Activated T-helper 1 cell treated with Interleukin-2 at 50 U/mL for 16 hours (primary cell): Measurements from ENCODE around the gene MSH4.
"Not testable (repeated sequence)": the region's sequence is repeated elsewhere in the genome, so short reads cannot be mapped to it uniquely, and the experiment has no call there.

ENCODE experiments used
- DNase-seq: peaks from one replicate; pipeline ENCODE4 v3.0.0-alpha.2; 2020; ENCODE audit warnings: low read depth

MSH4 gene

DNA sequence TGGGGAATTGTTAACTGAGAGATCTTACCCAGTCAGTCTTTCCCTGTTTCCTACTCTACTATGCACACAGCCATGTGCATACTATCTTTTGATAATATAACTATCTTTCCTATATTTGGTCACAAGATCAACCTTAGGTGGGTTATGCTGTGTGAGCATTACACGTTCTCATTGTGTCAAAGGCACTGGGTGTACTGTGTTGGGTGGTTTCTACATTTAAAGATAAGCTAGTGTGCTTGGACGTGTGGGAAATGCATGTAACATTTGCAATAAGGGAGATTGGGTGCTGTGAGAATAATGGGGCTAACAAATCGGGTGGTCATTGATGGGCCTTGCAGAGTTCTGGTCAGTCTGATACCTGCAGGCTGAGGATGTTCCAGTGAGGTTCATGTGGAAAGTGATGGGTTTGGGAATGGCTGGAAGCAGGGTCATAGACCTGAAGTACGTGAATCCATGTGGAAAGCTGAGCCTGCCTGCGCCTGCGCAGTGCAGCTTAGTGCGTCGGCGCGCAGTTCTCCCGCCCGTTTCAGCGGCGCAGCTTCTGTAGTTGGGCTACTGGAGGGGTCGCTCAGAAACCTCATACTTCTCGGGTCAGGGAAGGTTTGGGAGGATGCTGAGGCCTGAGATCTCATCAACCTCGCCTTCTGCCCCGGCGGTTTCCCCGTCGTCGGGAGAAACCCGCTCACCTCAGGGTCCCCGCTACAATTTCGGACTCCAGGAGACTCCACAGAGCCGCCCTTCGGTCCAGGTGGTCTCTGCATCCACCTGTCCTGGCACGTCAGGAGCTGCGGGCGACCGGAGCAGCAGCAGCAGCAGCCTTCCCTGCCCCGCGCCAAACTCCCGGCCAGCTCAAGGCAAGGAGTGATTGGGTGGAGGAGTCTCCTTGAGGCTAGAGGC, at the start of gene MSH4:
Gene MSH4, plus strand, starts transcription at position 507 of the 897 bp plus-strand sequence. Its CDS starts 104 bp downstream, at position 611.
- DNase-seq = no peak

DNA sequence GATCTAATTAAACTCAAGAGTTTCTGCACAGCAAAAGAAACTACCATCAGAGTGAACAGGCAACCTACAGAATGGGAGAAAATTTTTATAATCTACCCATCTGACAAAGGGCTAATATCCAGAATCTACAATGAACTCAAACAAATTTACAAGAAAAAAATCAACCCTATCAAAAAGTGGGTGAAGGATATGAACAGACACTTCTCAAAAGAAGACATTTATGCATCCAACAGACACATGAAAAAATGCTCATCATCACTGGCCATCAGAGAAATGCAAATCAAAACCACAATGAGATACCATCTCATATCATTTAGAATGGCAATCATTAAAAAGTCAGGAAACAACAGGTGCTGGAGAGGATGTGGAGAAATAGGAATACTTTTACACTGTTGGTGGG, 39.5 kb upstream of the MSH4 start:
- DNase-seq = not testable (repeated sequence)

DNA sequence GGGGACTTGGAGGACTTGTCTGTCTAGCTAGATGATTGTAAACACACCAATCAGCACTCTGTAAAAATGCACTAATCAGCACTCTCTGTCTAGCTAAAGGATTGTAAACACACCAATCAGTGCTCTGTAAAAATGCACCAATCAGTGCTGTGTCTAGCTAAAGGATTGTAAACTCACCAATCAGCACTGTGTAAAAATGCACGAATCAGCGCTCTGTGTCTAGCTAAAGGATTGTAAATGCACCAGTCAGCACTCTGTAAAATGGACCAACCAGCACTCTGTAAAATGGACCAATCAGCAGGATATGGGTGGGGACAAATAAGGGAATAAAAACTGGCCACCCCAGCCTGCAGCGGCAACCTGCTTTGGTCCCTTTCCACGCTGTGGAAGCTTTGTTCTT, 38.1 kb upstream of the MSH4 start:
- DNase-seq = not testable (repeated sequence)

DNA sequence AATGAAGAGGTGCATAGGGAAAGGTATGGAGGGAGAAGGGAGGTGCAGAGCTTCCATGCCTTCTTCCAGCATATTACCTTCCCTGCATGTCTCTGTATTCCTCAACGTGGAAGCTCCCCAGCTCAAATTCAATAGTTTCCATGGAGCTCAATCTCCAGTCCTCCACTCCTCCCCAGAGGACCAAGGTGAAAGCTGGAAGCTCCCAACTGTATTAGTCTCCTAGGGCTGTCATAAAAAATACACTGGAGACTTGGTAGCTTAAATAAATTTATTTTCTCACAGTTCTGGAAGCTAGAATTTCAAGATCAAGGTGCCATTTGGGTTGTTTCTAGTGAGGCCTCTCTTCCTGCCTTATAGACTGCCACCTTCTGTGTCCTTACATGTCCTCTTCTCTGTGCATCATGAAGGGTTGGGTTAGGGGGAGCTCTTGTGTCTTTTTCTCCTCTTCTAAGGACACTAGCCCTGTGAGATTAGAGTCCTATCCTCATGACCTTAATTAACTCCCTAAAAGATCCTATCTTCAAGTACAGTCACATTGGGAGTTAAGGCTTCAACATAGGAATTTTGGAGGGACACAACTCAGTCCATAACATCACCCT, 32.5 kb upstream of the MSH4 start:
- DNase-seq = no peak

DNA sequence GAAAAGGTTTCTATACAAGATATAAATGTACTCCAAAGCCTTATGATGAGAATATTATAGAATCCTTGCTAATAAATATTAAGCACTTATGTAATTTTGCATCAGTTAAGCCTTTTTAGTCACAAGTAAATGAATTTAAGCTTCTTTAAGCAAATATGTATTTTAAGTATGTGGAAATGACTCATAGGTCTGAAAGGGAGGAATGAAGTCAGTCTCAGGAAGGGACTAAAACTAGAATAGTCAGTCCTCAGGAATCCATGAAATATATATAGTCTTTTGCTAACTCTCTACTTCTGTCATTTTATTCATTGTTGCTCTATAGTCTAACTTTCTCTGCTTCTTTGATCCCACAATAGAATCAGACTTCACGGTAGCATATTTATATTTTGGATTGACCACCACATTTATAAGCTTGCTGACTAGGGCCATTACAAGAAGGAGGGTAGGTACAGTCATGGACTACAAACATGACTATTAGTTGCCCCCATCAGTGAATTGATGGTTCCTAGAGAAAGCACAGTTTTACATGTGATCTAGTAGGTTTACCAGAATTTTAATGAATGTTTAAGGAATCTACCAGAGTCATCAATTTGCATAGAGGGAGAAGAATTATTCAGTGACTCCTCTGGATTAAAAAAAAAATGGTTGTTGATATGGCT, 30.9 kb upstream of the MSH4 start:
- DNase-seq = no peak

DNA sequence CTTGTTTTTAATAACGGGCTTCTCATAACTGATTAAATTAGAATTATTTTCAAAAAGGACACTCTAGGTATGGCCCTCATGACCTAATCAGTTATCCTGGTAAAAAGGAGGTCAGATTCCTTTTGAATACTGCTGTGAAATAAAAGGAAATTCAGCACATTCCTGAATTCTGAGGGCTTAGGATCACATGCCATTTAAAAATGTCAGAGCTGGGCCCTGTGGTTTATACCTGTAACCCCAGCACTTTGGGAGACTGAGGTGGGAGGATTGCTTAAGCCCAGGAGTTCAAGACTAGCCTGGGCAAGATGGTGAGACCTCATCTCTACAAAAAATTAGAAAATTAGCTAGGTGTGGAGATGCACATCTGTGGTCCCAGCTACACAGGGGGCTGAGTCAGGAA, 28.7 kb upstream of the MSH4 start:
- no peak for DNase-seq

DNA sequence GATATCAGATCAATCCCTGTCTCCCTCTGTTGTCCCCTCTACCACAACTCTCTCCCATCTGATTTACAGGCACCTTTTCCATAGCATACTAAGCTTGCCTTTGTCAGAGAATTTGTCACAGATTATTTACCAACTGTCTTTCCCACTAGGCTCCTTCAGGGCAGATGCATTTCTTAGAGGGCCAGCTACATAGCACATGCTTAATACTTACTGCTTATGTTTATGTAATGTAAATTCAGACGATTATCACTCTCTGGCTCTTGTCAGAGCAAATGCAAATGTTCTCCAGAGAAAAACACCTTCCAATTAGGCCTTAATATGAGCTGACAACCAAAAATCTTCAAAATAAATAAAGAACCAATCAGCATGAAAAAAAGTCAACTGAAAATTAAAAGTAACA, 25.9 kb upstream of the MSH4 start:
- DNase-seq = no peak

DNA sequence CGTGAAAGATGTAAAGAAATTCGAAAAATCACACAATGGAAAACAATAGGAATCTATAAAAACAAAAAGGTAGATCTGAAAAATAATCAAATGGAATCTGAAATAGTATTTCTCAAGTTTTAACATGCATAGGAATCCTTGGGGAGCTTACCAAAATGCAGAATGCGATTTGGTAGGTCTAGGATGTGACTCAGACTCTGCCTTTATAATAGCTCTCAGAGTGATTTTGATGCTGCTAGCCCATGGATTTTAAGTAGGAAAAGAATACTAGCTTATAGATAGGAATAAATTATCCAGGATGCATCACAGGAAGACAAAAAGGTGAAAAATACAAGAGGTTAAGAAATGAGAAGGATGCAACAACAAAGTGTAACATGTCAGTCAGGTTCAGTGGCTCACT, 24.7 kb upstream of the MSH4 start:
- no peak for DNase-seq

DNA sequence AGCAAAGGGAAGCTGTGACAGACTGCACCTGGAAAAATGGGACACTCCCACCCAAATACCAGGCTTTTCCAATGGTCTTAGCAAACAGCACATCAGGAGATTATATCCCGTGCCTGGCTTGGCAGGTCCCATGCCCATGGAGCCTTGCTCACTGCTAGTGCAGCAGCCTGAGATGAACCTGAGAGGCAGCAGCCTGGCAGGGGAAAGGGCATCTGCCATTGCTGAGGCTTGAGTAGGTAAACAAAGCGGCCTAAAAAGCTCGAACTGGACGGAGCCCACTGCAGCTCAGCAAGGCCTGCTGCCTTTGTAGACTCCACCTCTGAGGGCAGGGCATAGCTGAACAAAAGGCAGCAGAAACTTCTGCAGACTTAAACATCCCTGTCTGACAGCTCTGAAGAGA, 18.9 kb upstream of the MSH4 start:
- not testable (repeated sequence) for DNase-seq

DNA sequence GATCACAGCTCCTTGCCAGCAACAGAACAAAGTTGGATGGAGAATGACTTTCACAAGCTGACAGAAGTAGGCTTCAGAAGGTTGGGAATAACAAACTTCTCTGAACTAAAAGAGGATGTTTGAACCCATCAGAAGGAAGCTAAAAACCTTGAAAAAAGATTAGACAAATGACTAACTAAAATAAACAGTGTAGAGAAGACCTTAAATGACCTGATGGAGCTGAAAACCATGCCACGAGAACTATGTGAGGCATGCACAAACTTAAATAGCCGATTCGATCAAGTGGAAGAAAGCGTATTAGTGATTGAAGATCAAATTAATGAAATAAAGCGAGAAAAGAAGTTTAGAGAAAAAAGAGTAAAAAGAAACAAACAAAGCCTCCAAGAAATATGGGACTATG, 18.0 kb upstream of the MSH4 start:
- not testable (repeated sequence) for DNase-seq

DNA sequence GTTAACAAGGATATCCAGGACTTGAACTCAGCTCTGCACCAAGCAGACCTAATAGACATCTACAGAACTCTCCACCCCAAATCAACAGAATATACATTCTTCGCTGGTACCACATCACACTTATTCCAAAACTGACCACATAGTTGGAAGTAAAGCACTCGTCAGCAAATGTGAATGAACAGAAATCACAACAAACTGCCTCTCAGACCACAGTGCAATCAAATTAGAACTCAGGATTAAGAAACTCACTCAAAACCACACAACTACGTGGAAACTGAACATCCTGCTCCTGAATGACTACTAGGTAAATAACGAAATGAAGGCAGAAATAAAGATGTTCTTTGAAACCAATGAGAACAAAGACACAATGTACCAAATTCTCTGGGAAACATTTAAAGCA, 16.5 kb upstream of the MSH4 start:
- DNase-seq = not testable (repeated sequence)

DNA sequence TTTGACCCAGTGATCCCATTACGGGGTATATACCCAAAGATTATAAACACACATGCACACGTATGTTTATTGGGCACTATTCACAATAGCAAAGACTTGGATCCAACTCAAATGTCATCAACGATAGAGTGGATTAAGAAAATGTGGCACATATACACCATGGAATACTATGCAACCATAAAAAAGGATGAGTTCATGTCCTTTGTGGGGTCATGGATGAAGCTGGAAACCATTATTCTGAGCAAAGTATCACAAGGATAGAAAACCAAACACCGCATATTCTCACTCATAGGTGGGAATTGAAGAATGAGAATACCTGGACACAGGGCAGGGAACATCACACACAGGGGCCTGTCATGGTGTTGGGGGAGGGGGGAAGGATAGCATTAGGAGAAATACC, 12.8 kb upstream of the MSH4 start:
- DNase-seq = not testable (repeated sequence)

DNA sequence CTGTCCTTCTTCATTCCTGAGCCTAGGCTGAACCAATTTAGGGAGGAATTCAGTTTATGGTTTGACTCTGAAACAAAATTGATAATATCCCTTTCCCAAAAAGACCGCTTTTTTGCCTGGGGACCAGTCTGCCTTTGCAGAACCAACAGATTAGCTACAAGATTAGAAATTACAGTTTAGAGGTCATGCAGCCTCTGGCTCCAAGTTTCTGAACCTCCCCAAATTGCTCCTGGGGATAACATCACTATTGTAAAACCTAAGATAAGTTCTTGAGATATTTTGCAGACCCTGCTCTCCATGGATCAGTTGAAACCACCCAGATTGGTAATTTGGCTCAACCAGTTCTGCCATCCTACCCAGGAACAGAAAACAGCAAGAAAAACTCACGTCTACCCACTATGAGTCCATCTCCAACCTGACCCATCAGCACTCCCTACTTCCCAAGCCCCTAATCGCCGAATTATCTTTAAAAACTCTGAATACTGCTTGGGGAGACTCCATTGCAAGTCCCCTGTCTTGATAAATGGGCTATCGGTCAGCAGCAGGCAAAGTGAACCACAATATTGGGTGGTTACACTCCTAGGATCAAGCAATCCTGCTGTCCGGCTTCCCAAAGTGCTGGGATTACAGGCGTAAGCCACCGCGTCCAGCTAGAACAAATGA, 11.2 kb upstream of the MSH4 start:
- no peak for DNase-seq

DNA sequence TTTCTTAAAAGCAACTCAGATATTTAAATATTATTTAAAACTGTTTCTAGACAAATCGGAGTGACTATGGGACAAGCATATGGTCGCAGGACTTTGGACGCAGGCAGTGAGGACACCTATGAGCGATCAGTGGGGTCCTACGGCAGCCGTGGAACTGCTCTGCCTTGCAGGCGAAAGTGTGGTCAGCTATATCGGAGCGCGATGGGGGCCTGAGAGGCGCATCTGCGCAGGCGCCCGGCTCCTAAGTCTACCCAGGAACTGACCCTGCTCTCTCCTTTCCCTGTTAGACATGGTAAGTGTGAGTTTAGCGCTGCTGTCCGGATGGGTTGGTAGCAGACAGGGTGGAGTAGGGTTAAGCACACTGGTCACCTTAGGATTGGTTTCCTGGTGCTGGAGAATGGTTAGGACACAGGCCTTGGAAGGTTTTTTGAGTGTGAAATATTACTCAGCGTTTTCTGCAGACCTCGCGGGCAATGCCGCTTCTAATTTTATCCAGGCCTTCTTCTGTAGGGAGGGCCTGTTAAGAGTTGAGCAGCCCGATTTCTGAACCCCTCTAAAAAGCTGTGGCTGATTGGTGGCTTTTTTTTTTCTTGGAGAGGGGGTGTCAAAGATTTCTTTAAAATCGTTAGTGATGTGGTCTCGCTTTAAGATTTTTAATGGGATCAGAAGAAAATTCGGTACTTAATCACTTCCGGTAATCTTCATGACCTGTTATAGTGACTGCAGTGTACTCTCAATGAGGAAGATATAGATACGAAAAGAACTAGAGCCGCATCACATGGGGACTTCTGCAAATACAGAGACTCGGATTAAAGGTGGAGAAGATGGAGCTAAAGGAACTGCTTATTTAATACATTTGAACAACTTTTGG, 10.5 kb upstream of the MSH4 start, which contains the start of gene RABGGTB:
Gene RABGGTB, plus strand, starts transcription at position 274 of the 871 bp plus-strand sequence. Its CDS starts 16 bp downstream, at position 290.
- peak; percentile 88 for DNase-seq

DNA sequence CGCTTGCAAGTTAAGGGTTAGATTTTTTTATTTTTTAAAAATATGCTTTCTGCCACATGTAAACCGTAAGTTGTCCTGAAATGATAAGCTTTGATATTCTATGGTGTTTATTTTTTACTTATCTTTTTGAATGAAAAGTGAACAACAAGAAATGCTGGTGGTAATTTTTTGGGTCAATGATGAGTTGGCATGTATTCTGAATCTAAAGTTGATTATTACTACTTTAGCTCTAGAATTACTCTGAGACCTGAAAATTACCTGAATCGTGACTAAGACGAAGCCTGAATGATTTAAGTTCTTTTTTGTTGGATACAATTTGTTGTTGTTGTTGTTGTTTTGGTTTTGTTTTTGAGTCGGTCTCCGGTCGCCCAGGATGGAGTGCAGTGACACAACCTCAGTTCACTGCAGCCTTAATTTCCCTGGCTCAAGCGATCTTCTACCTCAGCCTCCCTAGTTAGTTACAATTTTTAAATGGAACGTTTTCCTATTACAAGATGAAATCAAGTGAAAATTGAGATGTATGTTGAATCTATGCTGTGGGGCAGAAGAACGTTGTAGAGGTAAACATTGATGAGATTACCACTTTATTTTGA, 9.7 kb upstream of the MSH4 start:
- DNase-seq = no peak

DNA sequence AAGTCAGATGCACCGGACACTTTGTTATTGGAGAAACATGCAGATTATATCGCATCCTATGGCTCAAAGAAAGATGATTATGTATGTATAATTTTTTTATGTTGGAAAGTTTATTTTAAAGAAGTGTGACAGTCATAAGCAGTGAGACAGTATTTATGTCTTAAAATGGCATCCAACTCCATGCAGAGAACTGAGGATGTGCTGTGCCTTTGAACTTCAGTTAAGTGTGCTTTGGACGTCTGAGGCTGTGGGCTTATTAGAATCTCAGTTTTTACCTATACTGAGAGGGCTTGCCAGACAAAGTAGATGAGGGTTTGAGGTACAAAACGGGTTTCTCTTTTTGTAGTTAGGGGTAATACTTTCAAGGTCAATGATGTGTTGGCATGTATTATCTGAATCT, 9.2 kb upstream of the MSH4 start:
- no peak for DNase-seq

DNA sequence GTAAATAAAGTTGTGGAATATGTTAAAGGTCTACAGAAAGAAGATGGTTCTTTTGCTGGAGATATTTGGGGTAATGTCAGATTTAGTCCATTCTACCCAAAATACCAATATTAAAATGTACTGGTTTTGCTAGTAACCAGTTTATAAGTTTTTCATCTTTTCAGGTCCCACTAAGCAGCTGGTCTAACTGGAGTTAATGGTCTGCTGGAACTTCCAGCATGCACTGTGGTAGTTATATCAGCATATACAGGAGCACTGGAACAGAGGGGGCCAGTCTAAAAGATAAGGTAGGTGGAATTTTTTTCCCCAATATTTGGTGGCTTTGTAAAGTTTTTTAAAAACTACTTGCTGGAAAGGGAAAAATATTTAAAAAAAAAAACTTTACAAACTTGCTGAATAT, 6.7 kb upstream of the MSH4 start:
- no peak for DNase-seq

DNA sequence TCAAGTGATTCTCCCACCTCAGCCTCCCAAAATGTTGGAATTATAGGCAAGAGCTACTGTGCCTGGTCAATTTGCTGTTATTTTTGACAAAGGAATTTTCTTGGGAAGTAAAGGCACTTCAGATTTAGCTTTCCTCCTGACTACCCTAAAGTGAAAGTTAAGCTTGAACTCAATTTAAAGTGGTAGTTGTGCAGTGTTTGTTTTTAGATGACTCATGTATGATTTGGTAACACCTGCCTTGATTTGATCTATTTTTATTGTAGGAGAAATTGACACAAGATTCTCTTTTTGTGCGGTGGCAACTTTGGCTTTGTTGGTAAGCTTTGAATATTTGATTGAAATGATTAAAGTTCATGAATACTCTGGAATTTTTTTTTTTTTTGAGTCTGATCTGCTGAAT, 5.7 kb upstream of the MSH4 start:
- no peak for DNase-seq

DNA sequence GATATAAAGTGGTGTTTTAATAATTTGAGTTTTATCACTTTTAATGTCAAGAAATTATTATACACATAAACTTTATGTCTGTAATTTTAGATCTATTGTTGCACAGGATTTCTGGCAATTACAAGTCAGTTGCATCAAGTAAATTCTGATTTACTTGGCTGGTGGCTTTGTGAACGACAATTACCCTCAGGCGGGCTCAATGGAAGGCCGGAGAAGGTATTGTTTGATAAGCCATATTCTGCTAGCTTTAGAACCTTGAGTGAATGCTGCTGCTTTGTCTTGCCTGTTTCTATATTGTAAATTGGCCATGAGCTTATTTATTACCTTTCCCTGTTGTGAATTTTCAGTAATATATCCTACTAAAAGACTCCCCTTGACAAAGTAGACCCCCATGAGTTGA, 4.6 kb upstream of the MSH4 start:
- DNase-seq = no peak

DNA sequence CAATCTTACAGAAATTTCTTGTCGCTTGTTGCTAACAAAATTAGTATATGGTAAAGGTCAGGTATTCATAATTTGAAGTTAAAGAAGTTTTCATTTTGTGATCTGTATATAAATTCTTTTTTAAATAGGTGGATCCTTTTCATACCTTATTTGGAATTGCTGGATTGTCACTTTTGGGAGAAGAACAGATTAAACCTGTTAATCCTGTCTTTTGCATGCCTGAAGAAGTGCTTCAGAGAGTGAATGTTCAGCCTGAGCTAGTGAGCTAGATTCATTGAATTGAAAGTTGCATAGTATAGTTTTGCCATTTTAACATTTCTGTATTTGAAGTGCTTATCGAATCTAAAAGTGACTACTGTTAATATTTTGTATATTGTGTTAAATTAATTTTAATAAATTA, 2.3 kb upstream of the MSH4 start:
- DNase-seq = no peak

DNA sequence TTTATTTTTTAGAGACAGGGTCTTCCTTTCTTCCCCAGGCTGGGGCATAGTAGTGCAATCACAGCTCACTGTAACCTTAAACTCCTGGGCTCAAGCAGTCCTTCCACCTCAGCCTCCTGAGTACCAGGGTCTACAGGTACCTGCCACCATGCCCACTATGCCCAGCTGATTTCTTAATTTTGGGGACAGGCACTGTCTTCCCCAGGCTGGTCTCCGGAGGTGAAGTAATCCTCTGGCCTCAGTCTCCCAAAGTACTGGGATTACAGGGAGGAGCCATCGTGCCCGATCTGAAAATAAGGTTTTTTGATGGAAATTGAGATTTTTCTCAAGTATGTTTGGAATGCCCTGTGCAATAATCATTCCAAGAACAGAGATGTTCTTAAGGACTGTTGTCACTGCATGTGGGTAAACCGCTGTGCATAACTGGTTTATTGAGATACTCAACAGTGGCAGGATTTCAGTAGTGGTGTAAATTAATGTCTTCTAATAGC, 934 bp upstream of the MSH4 start:
- DNase-seq = no peak
